Trophoblast cell (in vitro differentiated cells and primary cell): Measurements from ENCODE around the gene TAMM41.
"Not testable (repeated sequence)": the region's sequence is repeated elsewhere in the genome, so short reads cannot be mapped to it uniquely, and the experiment has no call there.

ENCODE experiments used
- DNase-seq, 2 donors: peaks; one replicate each; pipeline ENCODE4 v3.0.0-alpha.2; 2016
- H2AFZ ChIP-seq: 2 replicates; pipeline ENCODE4 v1.6.1; 2013; ENCODE audit warnings: low read length, moderate library complexity, mild to moderate bottlenecking; ENCODE audit not compliant: insufficient read depth, poor library complexity
- H2AK5ac ChIP-seq: 2 replicates; pipeline ENCODE4 v1.6.1; 2013; ENCODE audit warnings: mild to moderate bottlenecking, low read length
- H2BK120ac ChIP-seq: 2 replicates; pipeline ENCODE4 v1.6.1; 2013; ENCODE audit warnings: low read length, mild to moderate bottlenecking, moderate library complexity; ENCODE audit not compliant: insufficient read depth, poor library complexity
- H2BK12ac ChIP-seq: 2 replicates; pipeline ENCODE4 v1.6.1; 2013; ENCODE audit warnings: mild to moderate bottlenecking, low read length, moderate library complexity
- H2BK5ac ChIP-seq: 2 replicates; pipeline ENCODE4 v1.6.1; 2013; ENCODE audit warnings: low read length, low read depth, moderate library complexity, mild to moderate bottlenecking; ENCODE audit not compliant: poor library complexity
- H3K14ac ChIP-seq: 2 replicates; pipeline ENCODE4 v1.6.1; 2013; ENCODE audit warnings: mild to moderate bottlenecking, low read length
- H3K18ac ChIP-seq: 2 replicates; pipeline ENCODE4 v1.6.1; 2013; ENCODE audit warnings: mild to moderate bottlenecking, low read length
- H3K23ac ChIP-seq: 2 replicates; pipeline ENCODE4 v1.6.1; 2013; ENCODE audit warnings: low read length
- H3K27ac ChIP-seq: 2 replicates; pipeline ENCODE4 v1.5.1; 2013; ENCODE audit warnings: low read depth, mild to moderate bottlenecking, inconsistent platforms, low read length, moderate library complexity
- H3K27me3 ChIP-seq: 2 replicates; pipeline ENCODE4 v1.6.1; 2013; ENCODE audit warnings: inconsistent platforms, mild to moderate bottlenecking, low read length, moderate library complexity; ENCODE audit not compliant: insufficient read depth
- H3K36me3 ChIP-seq, 2 experiments: 1 replicate in 1 of 2; 2 replicates in 1 of 2; pipeline ENCODE4 v1.6.1; 2013; ENCODE audit warnings: low read length in 2 of 2, mild to moderate bottlenecking in 2 of 2, moderate library complexity in 1 of 2; ENCODE audit not compliant: insufficient read depth in 2 of 2, control insufficient read depth in 1 of 2
- H3K4ac ChIP-seq: 2 replicates; pipeline ENCODE4 v1.6.1; 2013; ENCODE audit warnings: low read depth, mild to moderate bottlenecking, low read length, moderate library complexity
- H3K4me1 ChIP-seq, 2 experiments: 1 replicate in 1 of 2; 2 replicates in 1 of 2; pipeline ENCODE4 v1.6.1; 2013; ENCODE audit warnings: low read length in 2 of 2, mild to moderate bottlenecking in 2 of 2, moderate library complexity in 1 of 2; ENCODE audit not compliant: insufficient read depth in 2 of 2, control insufficient read depth in 1 of 2
- H3K4me2 ChIP-seq: 2 replicates; pipeline ENCODE4 v1.6.1; 2013; ENCODE audit warnings: inconsistent platforms, mild to moderate bottlenecking, low read length, moderate library complexity
- H3K4me3 ChIP-seq: 2 replicates; pipeline ENCODE4 v1.5.1; 2013; ENCODE audit warnings: mild to moderate bottlenecking, low read depth, low read length, inconsistent platforms
- H3K79me1 ChIP-seq: one replicate; pipeline ENCODE4 v1.6.1; 2013; ENCODE audit warnings: low read length
- H3K79me2 ChIP-seq: 2 replicates; pipeline ENCODE4 v1.6.1; 2013; ENCODE audit warnings: low read length, mild to moderate bottlenecking; ENCODE audit not compliant: control insufficient read depth, insufficient read depth, poor library complexity
- H3K9ac ChIP-seq: 2 replicates; pipeline ENCODE4 v1.6.1; 2013; ENCODE audit warnings: mild to moderate bottlenecking, low read length
- H3K9me3 ChIP-seq: 2 replicates; pipeline ENCODE4 v1.6.1; 2013; ENCODE audit warnings: low read depth, mild to moderate bottlenecking, control low read depth, inconsistent platforms, low read length; ENCODE audit not compliant: insufficient read depth
- H4K12ac ChIP-seq: 2 replicates; pipeline ENCODE4 v1.6.1; 2013; ENCODE audit warnings: low read depth, mild to moderate bottlenecking, low read length, moderate library complexity
- H4K8ac ChIP-seq: 2 replicates; pipeline ENCODE4 v1.6.1; 2013; ENCODE audit warnings: low read depth, mild to moderate bottlenecking, low read length, moderate library complexity
- H4K91ac ChIP-seq: one replicate; pipeline ENCODE4 v1.6.1; 2013; ENCODE audit warnings: low read depth, mild to moderate bottlenecking, low read length, moderate library complexity
- WGBS: extraction: QIAGEN DNeasy Blood & Tissue Kit; methylation state at CpG from one replicate; pipeline ENCODE4 v1.1.7; 2013; ENCODE audit warnings: missing lambda C conversion rate; ENCODE audit not compliant: insufficient read length, insufficient coverage; ENCODE audit errors: extremely low coverage; 5-methylcytosine and 5-hydroxymethylcytosine counted together

The TAMM41 gene

DNA sequence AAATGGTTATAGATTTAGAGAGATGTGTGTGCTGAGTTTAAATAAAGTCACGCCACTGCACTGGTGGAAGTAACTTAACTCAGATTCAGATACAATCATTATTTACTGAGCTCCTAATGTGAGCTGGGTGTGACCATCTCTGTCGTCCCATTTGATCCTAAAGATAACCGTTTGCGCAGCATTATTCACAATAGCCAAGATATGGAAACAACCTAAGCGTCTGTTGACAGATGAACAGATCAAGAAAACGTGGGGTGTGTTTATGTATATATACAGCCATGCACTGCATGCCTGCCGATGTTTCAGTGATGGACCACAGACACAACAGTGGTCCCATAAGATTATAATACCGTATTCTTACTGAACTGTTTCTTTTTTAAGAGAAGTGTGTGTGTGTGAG, 71.2 kb downstream of the TAMM41 start:
- Histone ChIP-seq H3K9me3 (no peaks in the 10 kb centered on the region), H3K79me1 (peaks cover 8% of the 10 kb centered on the region), H3K14ac (no peak overlapping the region), H2BK120ac (no peak overlapping the region), H4K91ac (no peak overlapping the region), H3K4me2 (no peak overlapping the region), H2AFZ (no peak overlapping the region), H2BK5ac (no peak overlapping the region), H4K8ac (no peak overlapping the region), H3K36me3 (no peaks in the 10 kb centered on the region), H3K4ac (no peak overlapping the region), H4K12ac (no peak overlapping the region), H3K23ac (no peak overlapping the region), H2BK12ac (no peak overlapping the region), H2AK5ac (no peak overlapping the region), H3K18ac (no peak overlapping the region), H3K79me2 (no peaks in the 10 kb centered on the region), H3K27me3 (no peaks in the 10 kb centered on the region), H3K4me1 (peaks cover 8 to 10% of the 10 kb centered on the region in 2 experiments), H3K27ac (no peak overlapping the region), H3K4me3 (no peak overlapping the region), H3K9ac (no peak overlapping the region)
- WGBS, result no CpG with 5 or more reads among the region's 8 CpGs
- DNase-seq, result peak in 1 of 2 donors; percentile 61

DNA sequence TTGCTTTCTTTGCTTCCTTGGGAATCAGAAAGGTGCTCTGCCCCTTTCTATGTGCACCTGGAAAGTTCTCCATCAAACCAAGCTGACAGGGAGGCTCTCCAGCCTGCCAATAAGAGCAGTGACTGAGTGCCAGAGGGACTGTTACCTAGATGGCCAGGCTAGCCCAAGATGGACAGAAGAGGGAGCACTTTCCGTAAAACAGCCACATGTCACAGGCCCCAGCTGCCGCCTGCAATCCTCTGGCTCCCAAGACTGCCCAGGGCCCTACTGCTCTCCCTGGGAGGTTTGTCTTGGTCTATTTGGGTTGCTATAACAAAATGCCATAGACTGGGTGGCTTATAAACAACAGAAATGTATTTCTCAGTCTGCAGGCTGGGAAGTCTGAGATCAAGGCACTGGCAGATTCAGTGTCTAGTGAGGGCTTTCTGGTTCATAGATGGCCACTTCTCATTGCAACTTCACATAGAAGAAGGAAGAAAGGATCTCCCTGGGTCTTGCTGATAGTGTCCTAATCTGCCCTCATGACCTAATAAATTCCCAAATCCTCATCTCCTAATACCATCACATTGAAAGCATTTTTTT, 72.3 kb downstream of the TAMM41 start:
- H2AK5ac ChIP-seq, result no peak overlapping the region
- H3K4me1 ChIP-seq, result peaks cover 14 to 17% of the 10 kb centered on the region in 2 experiments
- H4K12ac ChIP-seq, result no peak overlapping the region
- no CpG with 5 or more reads among the region's 2 CpGs for WGBS
- no peaks in the 10 kb centered on the region for H3K36me3 ChIP-seq
- no peaks in the 10 kb centered on the region for H3K9me3 ChIP-seq
- H3K9ac ChIP-seq, result no peak overlapping the region
- no peak overlapping the region for H2BK120ac ChIP-seq
- DNase-seq, result peak; percentile 89 to 92
- H3K79me2 ChIP-seq, result no peaks in the 10 kb centered on the region
- H3K4me3 ChIP-seq, result no peak overlapping the region
- no peak overlapping the region for H3K4me2 ChIP-seq
- H4K91ac ChIP-seq, result no peak overlapping the region
- H3K27me3 ChIP-seq, result no peaks in the 10 kb centered on the region
- H2BK5ac ChIP-seq, result no peak overlapping the region
- H4K8ac ChIP-seq, result no peak overlapping the region
- no peak overlapping the region for H3K18ac ChIP-seq
- H3K23ac ChIP-seq, result no peak overlapping the region
- no peak overlapping the region for H3K27ac ChIP-seq
- no peak overlapping the region for H2AFZ ChIP-seq
- H2BK12ac ChIP-seq, result no peak overlapping the region
- H3K14ac ChIP-seq, result no peak overlapping the region
- H3K4ac ChIP-seq, result no peak overlapping the region
- H3K79me1 ChIP-seq, result peaks cover 8% of the 10 kb centered on the region

GRCh38 chr3:11771931-11772330, 74.8 kb downstream of the TAMM41 start:
- H3K9ac ChIP-seq, H3K4me3 ChIP-seq, H3K23ac ChIP-seq, H4K12ac ChIP-seq, H3K79me1 ChIP-seq, H2BK5ac ChIP-seq, H3K27ac ChIP-seq, H3K36me3 ChIP-seq, H4K91ac ChIP-seq, H2AFZ ChIP-seq, H3K14ac ChIP-seq, H3K4ac ChIP-seq, H2BK120ac ChIP-seq, H3K9me3 ChIP-seq, H4K8ac ChIP-seq, H2BK12ac ChIP-seq, H3K4me2 ChIP-seq, H3K27me3 ChIP-seq, H2AK5ac ChIP-seq, H3K79me2 ChIP-seq, H3K18ac ChIP-seq: not testable (repeated sequence)
- no CpG with 5 or more reads among the region's 7 CpGs for WGBS
- H3K4me1 ChIP-seq, result peaks cover 14 to 19% of the 10 kb centered on the region in 2 experiments
- peak; percentile 54 to 72 for DNase-seq

- no peak overlapping the region for H4K12ac ChIP-seq
- no peak overlapping the region for H3K9ac ChIP-seq
- peak overlapping the region; percentile 60 for H3K4me2 ChIP-seq
- peaks cover 12 to 19% of the 10 kb centered on the region in 2 experiments for H3K4me1 ChIP-seq
- H2BK120ac ChIP-seq, result peak overlapping the region; percentile 23
- peak overlapping the region; percentile 8 for H4K8ac ChIP-seq
- H2BK12ac ChIP-seq, result peak overlapping the region; percentile 75
- H3K27ac ChIP-seq, result peak overlapping the region; percentile 78
- no peak overlapping the region for H3K4ac ChIP-seq
- peak overlapping the region; percentile 11 for H3K18ac ChIP-seq
- no peaks in the 10 kb centered on the region for H3K27me3 ChIP-seq
- peak overlapping the region; percentile 23 for H2BK5ac ChIP-seq
- H2AK5ac ChIP-seq, result no peak overlapping the region
- H3K79me2 ChIP-seq, result no peaks in the 10 kb centered on the region
- no CpG with 5 or more reads among the region's 20 CpGs for WGBS
- H3K79me1 ChIP-seq, result peaks cover 8% of the 10 kb centered on the region
- H3K14ac ChIP-seq, result peak overlapping the region; percentile 10
- peak; percentile 98 for DNase-seq
- no peaks in the 10 kb centered on the region for H3K9me3 ChIP-seq
- peak overlapping the region; percentile 64 for H4K91ac ChIP-seq
- no peak overlapping the region for H3K23ac ChIP-seq
- H2AFZ ChIP-seq, result peak overlapping the region; percentile 4
- no peaks in the 10 kb centered on the region for H3K36me3 ChIP-seq
- no peak overlapping the region for H3K4me3 ChIP-seq
Measured at GRCh38 chr3:11770477-11771391, 76.0 kb downstream of the TAMM41 start.
